Lung (tissue), 12 donors: ENCODE results near the gene GALNT9. TPM values are rescaled to one million over a fixed set of nuclear protein-coding genes. Genes with fewer than 3 reads are reported as not detected.

Source experiments
- ATAC-seq: fragments of 200-7000 bp; cut with Tn5 transposase; one replicate; pipeline ENCODE4 v1.9.1; 2020; ENCODE audit warnings: moderate number of reproducible peaks; ENCODE audit not compliant: insufficient read depth, low FRiP score
- DNase-seq, 3 donors: peaks; one replicate each; pipeline ENCODE4 v3.0.0-alpha.2; 2013 to 2017
- H3K27ac ChIP-seq, 2 donors: one replicate each; pipeline ENCODE4 v1.5.1; 2013; ENCODE audit warnings: mild to moderate bottlenecking in 2 of 2, moderate library complexity in 2 of 2, control low read depth in 1 of 2, inconsistent platforms in 1 of 2, low read depth in 1 of 2, low read length in 1 of 2
- H3K27me3 ChIP-seq, 3 donors: one replicate each; pipeline ENCODE4 v1.5.1; 2013; ENCODE audit warnings: low read length in 2 of 3; ENCODE audit not compliant: control insufficient read depth in 3 of 3, insufficient read depth in 3 of 3
- H3K36me3 ChIP-seq, 4 donors: one replicate each; pipeline ENCODE4 v1.5.1; 2013; ENCODE audit warnings: low read length in 4 of 4, mild to moderate bottlenecking in 1 of 4, moderate library complexity in 1 of 4; ENCODE audit not compliant: control insufficient read depth in 4 of 4, insufficient read depth in 4 of 4
- H3K4me1 ChIP-seq, 5 donors: one replicate each; pipeline ENCODE4 v1.5.1; 2013; ENCODE audit warnings: low read length in 5 of 5, mild to moderate bottlenecking in 2 of 5, moderate library complexity in 1 of 5; ENCODE audit not compliant: control insufficient read depth in 5 of 5, insufficient read depth in 5 of 5
- H3K4me3 ChIP-seq: one replicate; pipeline ENCODE4 v1.5.1; 2013; ENCODE audit warnings: mild to moderate bottlenecking, control low read depth, moderate library complexity
- H3K9ac ChIP-seq, 2 donors: one replicate each; pipeline ENCODE4 v1.5.1; 2013; ENCODE audit warnings: low read length in 2 of 2, control low read depth in 1 of 2; ENCODE audit not compliant: insufficient read depth in 1 of 2
- H3K9me3 ChIP-seq, 4 donors: one replicate each; pipeline ENCODE4 v1.5.1; 2013; ENCODE audit warnings: low read length in 3 of 4, mild to moderate bottlenecking in 1 of 4, moderate library complexity in 1 of 4; ENCODE audit not compliant: control insufficient read depth in 4 of 4, insufficient read depth in 3 of 4
- WGBS, 2 donors: extraction: QIAGEN DNeasy Blood & Tissue Kit; methylation state at CpG; one replicate each; pipeline ENCODE4 v1.1.7; 2013; 5-methylcytosine and 5-hydroxymethylcytosine counted together
- polyA plus RNA-seq, 2 donors: library from polyadenylated mRNA; stranded (reverse); fragments of 200-250 nt; gene quantifications; one replicate each; pipeline ENCODE4 v1.2.1, GENCODE V29; 2013
- total RNA-seq, 2 donors: library from RNA; depleted of rRNA in 1 of 2; stranded (reverse); fragments of >200 nt in 1 of 2; gene quantifications; one replicate each; pipeline ENCODE4 v1.2.1, GENCODE V29; 2014 to 2021
- TF ChIP-seq, protein P1 (sequence below): IDR thresholded peaks from 2 replicates; pipeline ENCODE4 v1.5.1; 2012; ENCODE audit warnings: mild to moderate bottlenecking; ENCODE audit errors: control extremely low read depth, extremely low read depth
- donor health status: control.
- donor health status: control.
- donor health status: Bipolar disorder and iron deficiency.
- donor health status: healthy.
- donor health status: DM: yes; HTN: yes; CAD: no.

Gene GALNT9
- total and polyA plus RNA-seq, 4 donors, result 0.13 to 1.7 (median 0.79) TPM

DNA sequence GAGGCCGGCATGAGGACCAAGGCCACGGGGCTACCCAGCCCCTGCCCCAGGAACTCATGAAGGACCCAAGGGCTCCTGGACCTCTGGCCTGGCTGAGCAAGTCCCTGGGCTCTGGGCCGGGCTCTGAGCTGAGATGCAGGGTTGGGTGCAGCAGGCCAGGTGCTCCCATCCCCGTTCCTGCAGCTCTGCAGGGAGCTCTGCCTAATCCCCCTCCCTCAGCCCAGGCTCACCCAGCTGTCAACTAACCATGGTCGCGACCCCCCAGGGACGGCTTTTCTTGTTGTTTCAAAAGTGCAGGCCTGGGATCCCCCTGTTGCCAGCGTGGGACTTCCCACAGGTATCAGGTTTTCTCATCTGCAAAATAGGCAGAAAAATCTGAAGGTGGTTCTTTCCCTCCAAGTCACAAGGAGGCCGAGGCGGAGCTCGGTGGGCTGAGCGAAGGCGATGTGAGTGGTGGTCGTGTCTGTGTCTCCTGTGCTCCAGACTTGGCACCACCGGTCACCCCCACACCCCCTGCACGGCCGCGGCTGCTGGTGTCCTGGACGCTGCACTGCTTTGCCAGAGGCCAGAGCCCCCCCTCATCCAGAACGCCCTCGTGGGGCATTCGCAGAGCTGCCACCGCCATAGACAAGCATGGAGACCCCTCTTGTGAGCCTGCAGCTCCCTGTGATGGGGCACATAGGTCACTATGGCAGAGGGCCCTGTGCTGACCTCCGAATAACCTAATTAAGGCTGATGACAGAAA is 22.5 kb upstream of the GALNT9 start:
- no peak overlapping the region for H3K9ac ChIP-seq
- peaks cover 0 to 10% (median 0%) of the 10 kb centered on the region in 4 donors for H3K9me3 ChIP-seq
- DNase-seq (no peak), ATAC-seq (no peak)
- H3K4me3 ChIP-seq, result no peak overlapping the region
- peaks cover 0 to 4% (median 0%) of the 10 kb centered on the region in 5 donors for H3K4me1 ChIP-seq
- TF ChIP-seq, protein P1, sequence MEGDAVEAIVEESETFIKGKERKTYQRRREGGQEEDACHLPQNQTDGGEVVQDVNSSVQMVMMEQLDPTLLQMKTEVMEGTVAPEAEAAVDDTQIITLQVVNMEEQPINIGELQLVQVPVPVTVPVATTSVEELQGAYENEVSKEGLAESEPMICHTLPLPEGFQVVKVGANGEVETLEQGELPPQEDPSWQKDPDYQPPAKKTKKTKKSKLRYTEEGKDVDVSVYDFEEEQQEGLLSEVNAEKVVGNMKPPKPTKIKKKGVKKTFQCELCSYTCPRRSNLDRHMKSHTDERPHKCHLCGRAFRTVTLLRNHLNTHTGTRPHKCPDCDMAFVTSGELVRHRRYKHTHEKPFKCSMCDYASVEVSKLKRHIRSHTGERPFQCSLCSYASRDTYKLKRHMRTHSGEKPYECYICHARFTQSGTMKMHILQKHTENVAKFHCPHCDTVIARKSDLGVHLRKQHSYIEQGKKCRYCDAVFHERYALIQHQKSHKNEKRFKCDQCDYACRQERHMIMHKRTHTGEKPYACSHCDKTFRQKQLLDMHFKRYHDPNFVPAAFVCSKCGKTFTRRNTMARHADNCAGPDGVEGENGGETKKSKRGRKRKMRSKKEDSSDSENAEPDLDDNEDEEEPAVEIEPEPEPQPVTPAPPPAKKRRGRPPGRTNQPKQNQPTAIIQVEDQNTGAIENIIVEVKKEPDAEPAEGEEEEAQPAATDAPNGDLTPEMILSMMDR, result no peak
- H3K36me3 ChIP-seq, result no peaks in the 10 kb centered on the region
- H3K27ac ChIP-seq, result no peak overlapping the region
- peaks cover 0 to 10% (median 0%) of the 10 kb centered on the region in 3 donors for H3K27me3 ChIP-seq
- 85 to 86% methylated on average over 24 of the region's 24 CpGs for WGBS, 2 donors

DNA sequence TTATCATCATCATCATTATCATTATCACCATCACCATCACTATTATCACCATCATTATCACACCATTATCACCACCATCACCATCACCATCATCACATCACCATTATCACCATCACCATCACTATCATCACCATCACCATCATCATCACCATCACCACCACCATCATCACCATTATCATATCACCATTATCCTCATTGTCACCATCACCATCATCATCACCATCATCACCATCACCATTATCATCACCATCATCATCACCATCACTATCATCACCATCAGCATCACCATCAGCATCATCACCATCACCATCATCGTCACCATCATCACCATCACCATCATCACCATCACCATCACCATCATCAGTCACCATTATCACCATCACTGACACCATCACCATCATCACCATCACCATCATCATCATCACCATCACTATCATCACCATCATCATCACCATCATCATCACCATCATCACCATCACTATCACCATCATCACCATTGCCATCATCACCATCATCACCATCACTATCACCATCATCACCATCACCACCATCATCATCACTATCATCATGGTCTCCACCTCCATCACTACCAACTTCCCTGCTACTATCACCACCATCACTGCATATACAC is 20.2 kb upstream of the GALNT9 start:
- 74 to 96% methylated on average over 1 of the region's 1 CpG for WGBS, 2 donors
- peaks cover 0 to 10% (median 0%) of the 10 kb centered on the region in 4 donors for H3K9me3 ChIP-seq
- H3K36me3 ChIP-seq, result no peaks in the 10 kb centered on the region
- H3K4me1 ChIP-seq, result no peaks in the 10 kb centered on the region
- H3K4me3 ChIP-seq, result no peak overlapping the region
- TF ChIP-seq, protein P1, result no peak
- no peak overlapping the region for H3K27ac ChIP-seq
- DNase-seq (no peak), ATAC-seq (no peak)
- no peak overlapping the region for H3K9ac ChIP-seq
- H3K27me3 ChIP-seq, result peaks cover 0 to 24% (median 6%) of the 10 kb centered on the region in 3 donors

- whole genome bisulfite sequencing, 2 donors, result 90% methylated on average over 14 of the region's 14 CpGs
- Histone ChIP-seq H3K27ac (no peak overlapping the region), H3K27me3 (peaks cover 3 to 34% (median 6%) of the 10 kb centered on the region in 3 donors), H3K9me3 (peaks cover 0 to 11% (median 0%) of the 10 kb centered on the region in 4 donors), H3K36me3 (no peaks in the 10 kb centered on the region), H3K4me1 (peaks cover 0 to 8% (median 0%) of the 10 kb centered on the region in 5 donors), H3K9ac (no peak overlapping the region), H3K4me3 (no peak overlapping the region)
- no peak for ATAC-seq
- TF ChIP-seq, protein P1, result no peak
- DNase-seq, result no peak
Observed at GRCh38 chr12:132348176-132348575, 18.8 kb upstream of the GALNT9 start.
